Skeletal muscle satellite cell (primary cell): ENCODE data around the gene ETNK1. TPM values are rescaled to one million over a fixed set of nuclear protein-coding genes. Genes with fewer than 3 reads are reported as not detected.
"Not testable (repeated sequence)": the region's sequence is repeated elsewhere in the genome, so short reads cannot be mapped to it uniquely, and the experiment has no call there.

Experiments used
- H3K27me3 ChIP-seq: 2 replicates; pipeline ENCODE4 v1.7.0; 2013; ENCODE audit warnings: low read length; ENCODE audit not compliant: control insufficient read depth, insufficient read depth
- H3K36me3 ChIP-seq: 2 replicates; pipeline ENCODE4 v1.7.0; 2013; ENCODE audit warnings: mild to moderate bottlenecking, control low read depth, low read length; ENCODE audit not compliant: insufficient read depth
- H3K4me1 ChIP-seq: 2 replicates; pipeline ENCODE4 v1.7.0; 2013; ENCODE audit warnings: low read length; ENCODE audit not compliant: control insufficient read depth, insufficient read depth
- H3K4me2 ChIP-seq: 2 replicates; pipeline ENCODE4 v1.7.0; 2013; ENCODE audit warnings: mild to moderate bottlenecking, low read length
- H3K4me3 ChIP-seq: 2 replicates; pipeline ENCODE4 v1.7.0; 2013; ENCODE audit warnings: low read length
- H3K9ac ChIP-seq: 2 replicates; pipeline ENCODE4 v1.7.0; 2013; ENCODE audit warnings: mild to moderate bottlenecking, low read depth, low read length, moderate library complexity
- H3K9me3 ChIP-seq: replicated peaks from 2 replicates; pipeline ENCODE4 v1.7.0; 2013; ENCODE audit warnings: mild to moderate bottlenecking, control low read depth, low read length
- total RNA-seq: library from RNA; depleted of rRNA; stranded (reverse); fragments of >200 nt; gene quantifications from 2 replicates; pipeline ENCODE4 v1.2.3, GENCODE V29; 2012; rRNA removed

The ETNK1 gene
- 24.5 and 35.2 TPM in 2 replicates for total RNA-seq

DNA sequence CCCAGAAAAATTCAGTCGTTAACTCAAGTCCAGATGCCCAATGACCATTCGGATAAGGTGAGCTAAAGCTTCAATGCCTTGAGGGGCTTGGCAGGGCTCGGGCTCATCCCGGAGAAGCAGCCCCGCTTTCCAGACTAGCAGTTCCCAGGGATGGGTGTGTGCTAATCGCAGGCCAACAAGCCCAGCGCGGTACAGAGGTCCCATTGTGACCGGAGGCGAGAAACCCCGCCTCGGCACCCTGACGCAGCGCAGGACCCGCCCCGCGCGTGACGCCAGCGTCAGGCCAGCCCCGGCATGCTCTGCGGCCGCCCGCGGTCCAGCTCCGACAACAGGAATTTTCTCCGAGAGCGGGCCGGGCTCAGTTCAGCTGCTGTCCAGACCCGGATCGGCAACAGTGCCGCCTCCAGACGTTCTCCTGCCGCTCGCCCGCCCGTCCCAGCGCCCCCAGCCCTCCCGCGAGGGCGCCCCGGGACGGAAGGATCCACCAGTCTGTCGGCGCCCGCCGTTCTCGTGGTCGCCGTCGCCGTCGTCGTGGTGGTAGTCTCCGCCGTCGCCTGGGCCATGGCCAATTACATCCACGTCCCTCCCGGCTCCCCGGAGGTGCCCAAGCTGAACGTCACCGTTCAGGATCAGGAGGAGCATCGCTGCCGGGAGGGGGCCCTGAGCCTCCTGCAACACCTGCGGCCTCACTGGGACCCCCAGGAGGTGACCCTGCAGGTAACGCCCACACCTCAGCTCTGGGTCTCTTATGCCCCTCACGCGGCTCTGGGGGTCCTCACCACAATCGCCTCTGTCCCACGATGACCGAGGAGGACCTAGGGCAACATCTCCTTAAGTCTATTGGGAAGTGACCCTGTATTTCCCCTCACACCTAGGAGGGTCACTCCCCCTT lies at the start of gene ETNK1:
Gene ETNK1, plus strand, starts transcription at position 302 of the 892 bp plus-strand sequence. Its CDS starts 260 bp downstream, at position 562.
- H3K4me3 ChIP-seq = peak within 1 kb of the TSS; percentile 82
- H3K27me3 ChIP-seq = no peaks in the 10 kb centered on the region
- H3K9ac ChIP-seq = peak within 1 kb of the TSS; percentile 94
- no peaks in the 10 kb centered on the region for H3K36me3 ChIP-seq
- peaks cover 21% of the 10 kb centered on the region for H3K4me1 ChIP-seq
- H3K4me2 ChIP-seq = peak within 1 kb of the TSS; percentile 85
- H3K9me3 ChIP-seq = no peaks in the 10 kb centered on the region

- H3K4me3 ChIP-seq = no peak overlapping the region
- no peaks in the 10 kb centered on the region for H3K36me3 ChIP-seq
- H3K9ac ChIP-seq = no peak overlapping the region
- no peak overlapping the region for H3K4me2 ChIP-seq
- H3K27me3 ChIP-seq = no peaks in the 10 kb centered on the region
- no peaks in the 10 kb centered on the region for H3K4me1 ChIP-seq
- H3K9me3 ChIP-seq = no peaks in the 10 kb centered on the region
These were observed 48.9 kb upstream of the ETNK1 start for GRCh38 chr12:22576065-22576464.

GRCh38 chr12:22576473-22576872 lies 48.5 kb upstream of the ETNK1 start:
- Histone ChIP-seq H3K9me3 (no peaks in the 10 kb centered on the region), H3K4me3 (no peak overlapping the region), H3K27me3 (no peaks in the 10 kb centered on the region), H3K4me2 (no peak overlapping the region), H3K9ac (no peak overlapping the region), H3K36me3 (no peaks in the 10 kb centered on the region), H3K4me1 (no peaks in the 10 kb centered on the region)

DNA sequence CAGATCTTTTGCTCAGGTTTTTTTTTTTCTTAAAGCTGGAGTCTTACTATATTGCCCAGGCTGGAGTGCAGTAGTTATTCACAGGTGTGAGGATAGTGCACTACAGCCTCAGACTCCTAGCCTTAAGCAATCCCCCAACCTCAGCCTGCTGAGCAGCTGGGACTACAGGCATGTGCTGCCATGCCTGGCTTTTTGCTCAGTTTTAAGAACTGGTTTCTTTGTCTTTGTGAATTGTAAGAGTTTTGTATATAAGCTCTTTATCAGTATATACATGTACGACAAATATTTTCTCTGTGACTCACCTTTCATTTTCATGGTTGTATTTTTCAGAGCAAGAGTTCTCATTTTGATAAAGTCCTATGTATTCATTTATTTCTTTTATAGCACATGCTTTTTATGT lies 47.3 kb upstream of the ETNK1 start:
- Histone ChIP-seq H3K27me3 (no peaks in the 10 kb centered on the region), H3K4me3 (no peak overlapping the region), H3K9ac (no peak overlapping the region), H3K4me2 (no peak overlapping the region), H3K9me3 (no peaks in the 10 kb centered on the region), H3K4me1 (no peaks in the 10 kb centered on the region), H3K36me3 (no peaks in the 10 kb centered on the region)

DNA sequence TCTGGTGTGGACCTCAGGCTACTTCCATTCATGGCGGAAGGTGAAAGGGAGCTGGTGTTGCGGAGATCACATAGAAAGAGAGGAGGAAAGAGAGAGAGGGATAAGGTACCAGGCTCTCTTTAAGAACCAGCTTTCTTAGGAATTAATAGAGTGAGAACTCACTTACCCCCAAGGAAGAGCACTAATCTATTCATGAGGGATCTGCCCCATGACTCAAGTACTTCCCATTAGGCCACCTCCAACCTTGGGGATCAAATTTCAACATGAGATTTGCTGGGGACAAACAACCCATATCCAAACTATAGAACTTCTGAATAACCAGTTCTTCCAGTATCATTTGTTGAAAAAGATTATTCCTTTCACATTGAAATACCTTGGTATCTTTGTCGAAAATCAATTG lies 46.6 kb upstream of the ETNK1 start:
- no peak overlapping the region for H3K4me3 ChIP-seq
- no peaks in the 10 kb centered on the region for H3K36me3 ChIP-seq
- H3K4me1 ChIP-seq = no peaks in the 10 kb centered on the region
- no peaks in the 10 kb centered on the region for H3K9me3 ChIP-seq
- no peak overlapping the region for H3K4me2 ChIP-seq
- no peak overlapping the region for H3K9ac ChIP-seq
- no peaks in the 10 kb centered on the region for H3K27me3 ChIP-seq

- no peaks in the 10 kb centered on the region for H3K36me3 ChIP-seq
- no peak overlapping the region for H3K9ac ChIP-seq
- H3K27me3 ChIP-seq = no peaks in the 10 kb centered on the region
- H3K4me1 ChIP-seq = no peaks in the 10 kb centered on the region
- H3K9me3 ChIP-seq = no peaks in the 10 kb centered on the region
- no peak overlapping the region for H3K4me2 ChIP-seq
- H3K4me3 ChIP-seq = no peak overlapping the region
These were observed 36.2 kb upstream of the ETNK1 start for GRCh38 chr12:22588817-22589216.

GRCh38 chr12:22593864-22594263 lies 31.1 kb upstream of the ETNK1 start:
- Histone ChIP-seq H3K4me3 (no peak overlapping the region), H3K4me2 (no peak overlapping the region), H3K27me3 (no peaks in the 10 kb centered on the region), H3K9ac (no peak overlapping the region), H3K4me1 (no peaks in the 10 kb centered on the region), H3K36me3 (no peaks in the 10 kb centered on the region), H3K9me3 (no peaks in the 10 kb centered on the region)

DNA sequence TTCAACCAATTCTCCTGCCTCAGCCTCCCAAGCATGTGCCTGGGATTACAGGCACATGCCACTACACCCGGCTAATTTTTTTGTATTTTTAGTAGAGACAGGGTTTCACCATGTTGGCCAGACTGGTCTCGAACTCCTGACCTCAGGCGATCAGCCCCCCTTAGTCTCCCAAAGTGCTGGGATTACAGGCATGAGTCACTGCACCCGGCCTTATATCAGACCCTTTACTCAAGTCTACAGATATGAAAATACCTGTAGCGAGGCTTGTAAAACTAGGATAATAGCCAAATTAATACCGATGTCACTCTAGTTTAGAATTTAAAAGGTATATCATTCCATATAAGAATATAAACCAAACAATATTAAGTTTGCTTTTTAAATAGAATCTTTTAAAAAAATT lies 27.4 kb upstream of the ETNK1 start:
- not testable (repeated sequence) for H3K9ac ChIP-seq, H3K4me3 ChIP-seq, H3K4me1 ChIP-seq, H3K36me3 ChIP-seq, H3K9me3 ChIP-seq, H3K4me2 ChIP-seq, H3K27me3 ChIP-seq

GRCh38 chr12:22598141-22598762 lies 26.7 kb upstream of the ETNK1 start:
- Histone ChIP-seq H3K27me3 (no peaks in the 10 kb centered on the region), H3K9ac (no peak overlapping the region), H3K36me3 (no peaks in the 10 kb centered on the region), H3K4me1 (no peaks in the 10 kb centered on the region), H3K4me2 (no peak overlapping the region), H3K9me3 (no peaks in the 10 kb centered on the region), H3K4me3 (no peak overlapping the region)

DNA sequence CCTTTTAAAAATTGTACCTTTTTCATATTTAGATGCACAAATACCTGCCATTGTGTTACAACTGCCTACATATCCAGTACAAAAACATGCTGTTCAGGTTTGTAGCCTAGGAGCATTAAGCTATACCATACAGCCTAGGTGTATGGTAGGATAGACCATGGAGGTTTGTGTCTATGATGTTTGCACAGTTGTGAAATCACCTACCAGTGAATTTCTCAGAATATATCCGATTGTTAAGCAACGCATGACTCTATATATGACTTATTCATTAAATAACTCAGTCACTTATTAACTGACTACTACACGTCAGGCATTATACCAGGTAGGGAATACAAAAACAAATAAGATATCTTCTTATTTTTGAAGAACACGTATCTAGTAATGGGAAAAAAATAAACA lies 26.2 kb upstream of the ETNK1 start:
- Histone ChIP-seq H3K27me3 (no peaks in the 10 kb centered on the region), H3K36me3 (no peaks in the 10 kb centered on the region), H3K4me1 (no peaks in the 10 kb centered on the region), H3K9ac (no peak overlapping the region), H3K4me2 (no peak overlapping the region), H3K9me3 (no peaks in the 10 kb centered on the region), H3K4me3 (no peak overlapping the region)

DNA sequence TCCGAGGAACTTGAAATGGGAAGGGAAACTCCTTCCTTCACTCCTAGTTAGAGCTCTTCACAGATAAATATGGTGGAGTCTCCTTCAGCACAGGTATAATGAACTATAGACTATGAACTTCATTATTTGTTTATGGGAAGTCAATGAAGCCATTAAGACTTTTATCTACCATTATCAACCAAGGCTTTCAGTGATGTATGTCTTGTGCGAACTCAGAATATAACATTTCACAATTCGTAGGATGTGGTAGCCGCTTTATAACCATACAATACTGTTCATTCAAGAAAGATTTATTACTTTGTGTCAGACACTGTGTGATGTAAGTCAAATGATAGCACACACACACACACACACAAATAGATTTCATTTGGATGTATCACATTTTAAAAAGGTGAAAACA lies 24.8 kb upstream of the ETNK1 start:
- Histone ChIP-seq H3K27me3 (no peaks in the 10 kb centered on the region), H3K36me3 (no peaks in the 10 kb centered on the region), H3K4me3 (no peak overlapping the region), H3K4me2 (no peak overlapping the region), H3K9ac (no peak overlapping the region), H3K4me1 (no peaks in the 10 kb centered on the region), H3K9me3 (no peaks in the 10 kb centered on the region)

DNA sequence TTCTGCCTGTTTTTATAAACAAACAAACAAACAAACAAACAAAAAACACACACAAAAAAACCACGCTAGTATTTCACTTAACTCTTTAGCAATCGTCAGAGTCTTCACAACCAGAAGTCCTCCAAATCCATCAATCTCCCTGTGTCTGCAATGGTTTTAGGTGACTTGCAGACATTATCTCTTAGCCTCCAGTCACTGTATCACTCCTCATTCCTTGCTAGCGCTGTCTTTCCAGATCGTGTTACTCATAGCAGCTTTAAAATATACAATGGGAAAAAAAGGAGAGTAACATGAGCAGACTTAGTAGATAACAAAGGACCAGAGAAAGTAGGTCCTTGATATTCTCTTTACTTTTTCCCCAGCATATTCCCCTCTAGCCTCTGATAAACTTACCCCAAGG lies 15.5 kb upstream of the ETNK1 start:
- H3K27me3 ChIP-seq = no peaks in the 10 kb centered on the region
- no peaks in the 10 kb centered on the region for H3K4me1 ChIP-seq
- no peak overlapping the region for H3K9ac ChIP-seq
- H3K4me2 ChIP-seq = no peak overlapping the region
- peaks cover 2% of the 10 kb centered on the region for H3K9me3 ChIP-seq
- H3K36me3 ChIP-seq = no peaks in the 10 kb centered on the region
- H3K4me3 ChIP-seq = no peak overlapping the region
